ENCODE results near the gene UCK2.

Gene UCK2

GRCh38 chr1:165857046-165857801 is 29.8 kb downstream of the UCK2 start:
- no peak overlapping the region for H3K4me3 ChIP-seq (ENCODE audit: low read depth in 1 of 2, low read length in 2 of 2)
- H3K27ac ChIP-seq (ENCODE audit: low read length), result no peak overlapping the region
- H3K4me1 ChIP-seq (ENCODE audit: control insufficient read depth in 1 of 2, insufficient read depth in 2 of 2, low read length in 2 of 2), result peaks cover 0 to 5% of the 10 kb centered on the region in 2 donors
- H3K36me3 ChIP-seq (ENCODE audit: control insufficient read depth in 1 of 2, insufficient read depth in 2 of 2, low read length in 2 of 2), result no peaks in the 10 kb centered on the region
- no peaks in the 10 kb centered on the region for H3K9me3 ChIP-seq (ENCODE audit: control insufficient read depth in 1 of 2, low read length in 2 of 2)
- no peaks in the 10 kb centered on the region for H3K27me3 ChIP-seq (ENCODE audit: low read depth, low read length)

GRCh38 chr1:165858364-165858823 is 31.0 kb downstream of the UCK2 start:
- H3K4me1 ChIP-seq (ENCODE audit: control insufficient read depth in 1 of 2, insufficient read depth in 2 of 2, low read length in 2 of 2), result peaks cover 0 to 4% of the 10 kb centered on the region in 2 donors
- H3K27ac ChIP-seq (ENCODE audit: low read length), result no peak overlapping the region
- no peak overlapping the region for H3K4me3 ChIP-seq (ENCODE audit: low read depth in 1 of 2, low read length in 2 of 2)

GRCh38 chr1:165858967-165859845 is 31.8 kb downstream of the UCK2 start:
- Histone ChIP-seq H3K36me3 (ENCODE audit: control insufficient read depth in 1 of 2, insufficient read depth in 2 of 2, low read length in 2 of 2) (no peaks in the 10 kb centered on the region), H3K4me3 (ENCODE audit: low read depth in 1 of 2, low read length in 2 of 2) (no peak overlapping the region), H3K9me3 (ENCODE audit: control insufficient read depth in 1 of 2, low read length in 2 of 2) (no peaks in the 10 kb centered on the region), H3K27me3 (ENCODE audit: low read depth, low read length) (no peaks in the 10 kb centered on the region), H3K27ac (ENCODE audit: low read length) (no peak overlapping the region), H3K4me1 (ENCODE audit: control insufficient read depth in 1 of 2, insufficient read depth in 2 of 2, low read length in 2 of 2) (no peaks in the 10 kb centered on the region)

More at GRCh38 chr1:165858364-165858823, 31.0 kb downstream of the UCK2 start:
- H3K27me3 ChIP-seq (ENCODE audit: low read depth, low read length), result no peaks in the 10 kb centered on the region
- no peaks in the 10 kb centered on the region for H3K36me3 ChIP-seq (ENCODE audit: control insufficient read depth in 1 of 2, insufficient read depth in 2 of 2, low read length in 2 of 2)
- no peaks in the 10 kb centered on the region for H3K9me3 ChIP-seq (ENCODE audit: control insufficient read depth in 1 of 2, low read length in 2 of 2)

- H3K4me3 ChIP-seq (ENCODE audit: low read depth in 1 of 2, low read length in 2 of 2), result no peak overlapping the region
- H3K4me1 ChIP-seq (ENCODE audit: control insufficient read depth in 1 of 2, insufficient read depth in 2 of 2, low read length in 2 of 2), result no peaks in the 10 kb centered on the region
- no peaks in the 10 kb centered on the region for H3K27me3 ChIP-seq (ENCODE audit: low read depth, low read length)
- H3K9me3 ChIP-seq (ENCODE audit: control insufficient read depth in 1 of 2, low read length in 2 of 2), result no peaks in the 10 kb centered on the region
- H3K36me3 ChIP-seq (ENCODE audit: control insufficient read depth in 1 of 2, insufficient read depth in 2 of 2, low read length in 2 of 2), result no peaks in the 10 kb centered on the region
- H3K27ac ChIP-seq (ENCODE audit: low read length), result no peak overlapping the region
Observed at GRCh38 chr1:165860065-165860464, 32.7 kb downstream of the UCK2 start.

GRCh38 chr1:165861911-165862310 is 34.5 kb downstream of the UCK2 start:
- H3K9me3 ChIP-seq (ENCODE audit: control insufficient read depth in 1 of 2, low read length in 2 of 2), result no peaks in the 10 kb centered on the region
- no peak overlapping the region for H3K4me3 ChIP-seq (ENCODE audit: low read depth in 1 of 2, low read length in 2 of 2)
- no peaks in the 10 kb centered on the region for H3K27me3 ChIP-seq (ENCODE audit: low read depth, low read length)
- H3K27ac ChIP-seq (ENCODE audit: low read length), result no peak overlapping the region
- no peaks in the 10 kb centered on the region for H3K36me3 ChIP-seq (ENCODE audit: control insufficient read depth in 1 of 2, insufficient read depth in 2 of 2, low read length in 2 of 2)
- H3K4me1 ChIP-seq (ENCODE audit: control insufficient read depth in 1 of 2, insufficient read depth in 2 of 2, low read length in 2 of 2), result no peaks in the 10 kb centered on the region

- H3K4me3 ChIP-seq (ENCODE audit: low read depth in 1 of 2, low read length in 2 of 2), result no peak overlapping the region
- no peaks in the 10 kb centered on the region for H3K4me1 ChIP-seq (ENCODE audit: control insufficient read depth in 1 of 2, insufficient read depth in 2 of 2, low read length in 2 of 2)
- H3K27ac ChIP-seq (ENCODE audit: low read length), result no peak overlapping the region
- no peaks in the 10 kb centered on the region for H3K9me3 ChIP-seq (ENCODE audit: control insufficient read depth in 1 of 2, low read length in 2 of 2)
- H3K27me3 ChIP-seq (ENCODE audit: low read depth, low read length), result no peaks in the 10 kb centered on the region
- no peaks in the 10 kb centered on the region for H3K36me3 ChIP-seq (ENCODE audit: control insufficient read depth in 1 of 2, insufficient read depth in 2 of 2, low read length in 2 of 2)
Observed at GRCh38 chr1:165862448-165862847, 35.0 kb downstream of the UCK2 start.

GRCh38 chr1:165863346-165863745 is 35.9 kb downstream of the UCK2 start:
- Histone ChIP-seq H3K4me3 (ENCODE audit: low read depth in 1 of 2, low read length in 2 of 2) (no peak overlapping the region), H3K27ac (ENCODE audit: low read length) (no peak overlapping the region), H3K27me3 (ENCODE audit: low read depth, low read length) (no peaks in the 10 kb centered on the region), H3K4me1 (ENCODE audit: control insufficient read depth in 1 of 2, insufficient read depth in 2 of 2, low read length in 2 of 2) (no peaks in the 10 kb centered on the region), H3K36me3 (ENCODE audit: control insufficient read depth in 1 of 2, insufficient read depth in 2 of 2, low read length in 2 of 2) (no peaks in the 10 kb centered on the region), H3K9me3 (ENCODE audit: control insufficient read depth in 1 of 2, low read length in 2 of 2) (no peaks in the 10 kb centered on the region)

- Histone ChIP-seq H3K36me3 (ENCODE audit: control insufficient read depth in 1 of 2, insufficient read depth in 2 of 2, low read length in 2 of 2) (no peaks in the 10 kb centered on the region), H3K4me1 (ENCODE audit: control insufficient read depth in 1 of 2, insufficient read depth in 2 of 2, low read length in 2 of 2) (no peaks in the 10 kb centered on the region), H3K27me3 (ENCODE audit: low read depth, low read length) (no peaks in the 10 kb centered on the region), H3K4me3 (ENCODE audit: low read depth in 1 of 2, low read length in 2 of 2) (no peak overlapping the region), H3K27ac (ENCODE audit: low read length) (no peak overlapping the region), H3K9me3 (ENCODE audit: control insufficient read depth in 1 of 2, low read length in 2 of 2) (no peaks in the 10 kb centered on the region)
Observed at GRCh38 chr1:165865633-165866340, 38.4 kb downstream of the UCK2 start.

- H3K4me1 ChIP-seq (ENCODE audit: control insufficient read depth in 1 of 2, insufficient read depth in 2 of 2, low read length in 2 of 2), result no peaks in the 10 kb centered on the region
- H3K9me3 ChIP-seq (ENCODE audit: control insufficient read depth in 1 of 2, low read length in 2 of 2), result no peaks in the 10 kb centered on the region
- no peaks in the 10 kb centered on the region for H3K27me3 ChIP-seq (ENCODE audit: low read depth, low read length)
- H3K4me3 ChIP-seq (ENCODE audit: low read depth in 1 of 2, low read length in 2 of 2), result no peak overlapping the region
- no peak overlapping the region for H3K27ac ChIP-seq (ENCODE audit: low read length)
- no peaks in the 10 kb centered on the region for H3K36me3 ChIP-seq (ENCODE audit: control insufficient read depth in 1 of 2, insufficient read depth in 2 of 2, low read length in 2 of 2)
Observed at GRCh38 chr1:165869343-165869742, 41.9 kb downstream of the UCK2 start.

GRCh38 chr1:165871311-165872067 is 44.1 kb downstream of the UCK2 start:
- Histone ChIP-seq H3K4me3 (ENCODE audit: low read depth in 1 of 2, low read length in 2 of 2) (no peak overlapping the region), H3K9me3 (ENCODE audit: control insufficient read depth in 1 of 2, low read length in 2 of 2) (no peaks in the 10 kb centered on the region), H3K27me3 (ENCODE audit: low read depth, low read length) (no peaks in the 10 kb centered on the region), H3K4me1 (ENCODE audit: control insufficient read depth in 1 of 2, insufficient read depth in 2 of 2, low read length in 2 of 2) (no peaks in the 10 kb centered on the region), H3K36me3 (ENCODE audit: control insufficient read depth in 1 of 2, insufficient read depth in 2 of 2, low read length in 2 of 2) (no peaks in the 10 kb centered on the region), H3K27ac (ENCODE audit: low read length) (no peak overlapping the region)

All from muscle layer of duodenum (tissue), 2 donors.